HG03460 (cell line): ENCODE data around the gene RSAD2.

ENCODE experiments used
- ATAC-seq: cut with Tn5 transposase; IDR thresholded peaks from one replicate; pipeline ENCODE4 v1.9.1; 2021; ENCODE audit not compliant: unreplicated experiment

Gene RSAD2

GRCh38 chr2:6863792-6864191 lies 13.8 kb upstream of the RSAD2 start:
- no peak for ATAC-seq

DNA sequence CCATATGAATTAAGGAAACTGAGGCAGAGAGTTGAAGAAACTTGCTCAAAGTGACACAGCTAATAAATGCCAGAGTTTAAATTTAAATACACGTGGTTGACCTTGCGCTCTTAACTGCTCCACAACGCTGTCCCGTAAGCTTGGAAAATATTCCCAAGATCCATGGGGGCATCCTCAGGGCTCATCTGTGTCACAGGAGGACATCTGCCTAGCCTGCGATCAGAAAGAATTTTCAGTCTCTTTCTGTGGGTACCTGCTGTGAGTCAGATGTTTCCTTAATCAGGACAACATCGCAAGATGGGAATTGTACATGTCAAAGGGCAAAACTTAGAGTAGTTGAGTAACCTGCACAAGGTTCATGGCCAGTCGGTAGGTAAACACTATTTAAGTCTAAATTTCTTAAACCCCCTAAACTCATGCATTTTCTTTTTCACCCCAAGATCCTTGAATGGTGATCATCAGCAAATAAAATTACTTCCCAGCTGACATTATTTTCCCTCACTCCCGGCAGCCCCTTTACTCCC lies 13.3 kb upstream of the RSAD2 start:
- no peak for ATAC-seq

- peak; percentile 0 for ATAC-seq
These were observed 12.6 kb upstream of the RSAD2 start for GRCh38 chr2:6864923-6865345.

- ATAC-seq: peak; percentile 67
These were observed 12.0 kb upstream of the RSAD2 start, which contains the start of gene CMPK2 for GRCh38 chr2:6865346-6866274. Gene CMPK2, minus strand, starts transcription at chr2:6865907. Its CDS starts 211 bp downstream, at chr2:6865696.

DNA sequence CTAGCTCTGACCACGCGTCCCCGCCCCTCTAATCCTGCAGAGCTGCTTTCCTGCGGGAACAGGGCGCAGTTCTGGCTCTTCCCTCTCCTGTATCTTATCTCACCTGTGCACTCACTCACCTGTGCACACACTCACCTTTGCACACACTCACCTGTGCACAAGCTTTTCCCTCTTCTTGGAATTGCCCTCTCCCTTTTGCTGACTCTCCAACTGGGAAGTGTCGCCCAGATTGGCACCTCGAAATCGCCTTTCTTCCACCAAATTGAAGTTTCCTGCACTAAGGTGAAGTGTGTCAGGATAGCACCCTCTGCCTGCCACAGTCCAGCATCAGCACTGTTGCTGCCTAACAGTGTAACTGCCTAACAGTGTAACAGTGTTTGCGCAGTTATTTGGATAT lies 11.3 kb upstream of the RSAD2 start:
- ATAC-seq: peak; percentile 46

- no peak for ATAC-seq
These were observed 10.6 kb upstream of the RSAD2 start for GRCh38 chr2:6866982-6867381.

DNA sequence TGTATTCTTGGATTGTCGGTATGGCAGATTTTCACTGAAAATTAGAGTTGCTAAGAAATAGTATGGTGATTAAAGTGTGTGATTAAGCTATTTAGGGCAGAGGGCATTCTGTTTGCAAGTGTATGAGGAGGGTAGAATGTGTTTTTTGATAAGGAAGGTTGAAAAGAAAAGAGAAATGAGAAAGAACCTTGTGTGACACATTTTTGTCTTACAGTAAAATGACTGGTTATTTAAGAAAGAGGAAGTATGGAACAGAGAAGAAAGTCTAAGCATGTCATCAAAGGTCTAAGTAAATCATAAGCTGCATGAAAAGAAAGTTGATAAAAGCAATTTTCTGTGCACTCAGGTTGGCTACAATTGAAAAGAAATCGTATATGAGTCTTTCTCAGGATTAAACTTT lies 5.2 kb upstream of the RSAD2 start:
- peak; percentile 68 for ATAC-seq

DNA sequence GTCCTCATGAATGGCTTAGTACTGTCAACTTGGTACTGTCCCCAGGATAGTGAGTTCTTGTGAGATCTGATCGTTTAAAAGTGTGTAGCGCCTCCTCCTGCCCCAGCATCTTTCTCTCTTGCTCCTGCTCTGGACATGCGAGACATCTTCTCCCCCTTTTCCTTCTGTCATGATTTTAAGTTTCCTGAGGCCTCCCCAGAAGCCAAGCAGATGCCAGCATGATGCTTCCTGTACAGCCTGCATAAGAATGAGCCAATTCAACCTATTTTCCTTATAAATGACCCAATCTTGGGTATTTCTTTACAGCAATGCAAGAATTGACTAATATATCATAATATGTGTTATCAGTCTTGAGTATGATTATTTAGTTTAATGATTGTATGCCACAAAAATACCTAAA lies 3.5 kb upstream of the RSAD2 start:
- no peak for ATAC-seq

- no peak for ATAC-seq
These were observed 1.3 kb upstream of the RSAD2 start for GRCh38 chr2:6876309-6876708.

GRCh38 chr2:6878549-6878948 lies 972 bp downstream of the RSAD2 start:
- no peak for ATAC-seq

DNA sequence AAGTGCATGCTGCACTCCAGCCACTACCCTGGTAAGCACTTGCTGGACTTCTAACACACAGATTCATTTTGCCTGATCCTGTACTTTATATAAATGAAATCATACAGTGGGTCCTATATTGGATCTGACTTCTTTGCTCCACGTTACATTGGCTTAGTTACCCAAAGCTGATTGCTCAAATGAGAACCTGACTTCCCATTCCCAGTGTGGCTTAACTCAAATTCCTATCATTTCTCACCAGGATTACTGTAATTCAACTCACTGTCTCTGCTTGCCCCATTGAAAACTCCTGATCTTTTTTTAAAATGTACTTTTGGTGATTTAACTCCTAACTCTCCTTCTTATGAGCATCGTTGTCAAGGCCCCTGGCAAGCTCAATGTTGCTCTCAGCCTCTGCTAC lies 1.4 kb downstream of the RSAD2 start:
- no peak for ATAC-seq

DNA sequence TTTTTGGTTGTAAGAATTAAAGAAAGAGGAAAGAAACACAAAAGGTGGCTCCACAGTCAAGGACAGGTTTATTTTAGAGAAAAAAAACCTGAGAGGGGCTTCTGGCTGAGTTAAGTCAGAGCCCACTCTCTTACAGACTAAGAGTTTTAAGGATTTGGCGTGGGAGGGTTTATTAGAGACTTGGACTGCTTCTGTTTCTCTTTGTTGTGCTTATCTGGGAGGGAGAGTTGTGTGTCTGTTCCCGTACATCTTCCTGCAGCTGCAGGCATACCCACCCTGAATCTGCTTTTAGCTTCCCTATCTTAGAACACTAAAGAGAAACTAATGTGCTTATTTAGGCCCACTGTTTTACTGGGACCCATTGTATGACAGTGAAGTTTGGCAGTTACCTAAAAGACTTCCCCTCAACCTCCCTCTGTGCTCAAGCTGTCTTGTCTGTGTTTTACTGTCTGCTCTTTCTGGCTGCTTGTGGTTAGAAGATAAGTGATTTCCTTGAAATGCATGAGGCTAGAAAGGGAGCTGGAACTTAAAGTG lies 2.7 kb downstream of the RSAD2 start:
- ATAC-seq: no peak

DNA sequence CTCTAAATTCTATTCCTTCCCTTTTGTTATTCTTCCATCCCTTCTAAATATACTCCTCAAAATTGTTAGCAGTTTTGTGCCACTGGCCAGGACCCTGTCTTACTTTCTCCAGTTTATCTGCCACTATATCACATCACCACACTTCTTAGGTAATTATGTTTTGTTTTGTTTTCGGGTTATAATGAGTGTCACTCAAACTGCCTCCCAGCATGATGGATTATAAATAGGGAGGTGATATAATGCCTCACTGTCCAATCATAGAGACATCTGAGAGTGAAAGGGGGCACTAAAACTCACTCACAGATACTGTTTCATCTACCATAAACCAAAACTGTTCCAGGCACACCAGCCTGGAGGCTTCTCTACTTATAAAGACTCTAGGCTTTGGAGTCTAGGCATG lies 3.5 kb downstream of the RSAD2 start:
- no peak for ATAC-seq

DNA sequence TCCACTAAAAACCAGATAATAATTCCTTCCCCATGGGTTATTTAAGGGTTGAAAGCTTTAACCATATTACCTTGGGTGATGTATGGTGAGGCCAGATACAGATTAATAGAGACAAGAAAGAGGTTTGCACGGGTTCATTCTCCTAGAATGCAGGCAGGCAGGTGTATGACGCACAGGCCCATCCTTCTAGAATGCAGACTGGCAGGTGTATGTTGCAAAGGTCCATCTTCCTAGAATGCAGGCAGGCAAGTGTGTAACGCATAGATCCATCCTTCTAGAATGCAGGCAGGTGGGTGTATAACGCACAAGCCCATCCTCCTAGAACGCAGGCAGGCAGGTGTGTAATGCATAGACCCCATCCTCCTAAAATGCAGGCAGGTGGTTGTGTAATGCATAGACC lies 3.9 kb downstream of the RSAD2 start:
- ATAC-seq: no peak

GRCh38 chr2:6883448-6884122 lies 6.0 kb downstream of the RSAD2 start:
- ATAC-seq: no peak

GRCh38 chr2:6885551-6885950 lies 8.0 kb downstream of the RSAD2 start:
- no peak for ATAC-seq

DNA sequence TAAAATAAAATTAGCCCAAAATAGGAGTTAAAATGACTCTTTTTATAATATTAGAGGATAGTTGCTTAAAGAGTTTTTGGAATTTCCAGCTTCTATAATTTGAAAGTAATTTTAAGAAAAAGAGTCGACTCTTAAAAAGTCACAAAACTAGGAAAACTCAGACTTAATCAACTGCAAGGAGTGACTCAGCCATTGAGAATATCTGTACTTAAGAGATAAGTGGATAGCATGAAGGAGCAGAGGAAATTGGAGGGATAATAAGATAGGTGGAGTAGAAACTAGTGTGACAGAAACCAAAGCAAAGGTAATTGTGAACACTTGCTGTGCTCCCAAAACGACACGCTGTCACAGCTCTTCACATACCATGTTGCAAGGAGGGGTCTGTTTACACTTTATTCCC lies 8.4 kb downstream of the RSAD2 start:
- no peak for ATAC-seq

DNA sequence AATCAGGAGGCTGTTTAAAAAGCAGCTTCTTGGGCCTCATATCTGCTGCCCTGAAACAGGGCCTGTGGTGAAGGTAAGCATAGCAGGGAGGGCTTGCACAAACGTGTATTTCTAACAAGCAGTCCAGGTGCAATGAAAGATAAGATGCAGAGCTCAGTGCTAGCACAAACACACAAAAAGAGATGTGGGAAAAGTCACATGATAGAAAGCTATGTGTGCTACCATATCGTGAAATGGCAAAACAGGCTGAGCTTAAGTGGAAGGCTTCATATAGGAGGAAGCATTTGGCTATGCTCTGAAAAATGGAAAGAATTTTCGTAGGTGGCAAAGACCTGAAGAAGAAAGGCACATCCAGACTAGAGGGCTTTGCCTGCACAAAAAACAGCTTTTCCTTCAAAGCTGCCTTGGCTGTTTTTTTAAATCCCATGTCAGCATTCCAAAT lies 10.2 kb downstream of the RSAD2 start:
- ATAC-seq: no peak

DNA sequence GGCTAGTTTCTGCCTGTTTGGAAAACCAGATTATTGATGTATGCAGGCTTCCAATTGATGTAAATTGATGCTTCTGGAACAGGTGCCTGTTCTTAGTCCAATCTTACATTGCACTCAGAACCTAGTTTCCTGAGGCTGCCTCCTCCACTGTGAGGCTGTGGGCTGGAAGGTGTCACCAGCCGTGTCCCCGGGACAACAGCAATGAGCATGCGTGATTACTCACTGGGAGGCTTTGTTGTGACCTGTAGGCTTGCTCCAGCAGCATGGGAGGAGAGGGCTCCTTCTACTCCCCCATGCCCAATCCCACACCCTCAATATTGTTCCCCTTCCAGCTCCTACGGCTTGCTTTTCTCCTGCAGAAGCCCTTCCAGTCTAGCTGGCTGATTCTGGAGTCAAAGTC lies 11.1 kb downstream of the RSAD2 start:
- no peak for ATAC-seq

- ATAC-seq: no peak
These were observed 16.4 kb downstream of the RSAD2 start for GRCh38 chr2:6893876-6894482.
